ENCODE data around the gene TMED3. TPM values are rescaled to one million over a fixed set of nuclear protein-coding genes. Genes with fewer than 3 reads are reported as not detected.

TMED3 gene
- total and polyA plus RNA-seq, 9 of the 15 experiments (the other 6 are each of a cell fraction or from before 2014, with no cell fraction given) = 6.1 to 89.6 (median 51.4) TPM

GRCh38 chr15:79370716-79371115, 59.8 kb downstream of the TMED3 start:
- ChIA-PET POLR2A (interaction anchor here (0.7 to 1.2 kb wide), 3 partner anchors 9 to 1018 kb away, joined by 3 to 4 read pairs (median 3); no protein-coding TSS in a partner anchor), CTCF (ENCODE audit: low intra/inter-chr PET ratio) (no interaction called here)
- no peaks in the 10 kb centered on the region for H3K36me3 ChIP-seq (ENCODE audit: control insufficient read depth, insufficient read depth, low read length)
- H3K79me2 ChIP-seq (ENCODE audit: control insufficient read depth, insufficient read depth, low read length) = no peaks in the 10 kb centered on the region
- in situ Hi-C loops (cut with MboI) = no loop called here
- no peak overlapping the region for H3K4me3 ChIP-seq
- H3K27me3 ChIP-seq (ENCODE audit: control insufficient read depth in 2 of 2, insufficient read depth in 2 of 2, low read length in 2 of 2) = no peaks in the 10 kb centered on the region
- WGBS (ENCODE audit: insufficient coverage, low coverage, missing lambda C conversion rate) = 11% methylated on average over 1 of the region's 1 CpG
- peak in 1 of 4 experiments; percentile 12 for DNase-seq (ENCODE audit: extremely low read depth in 1 of 4, low spot score in 3 of 4)
- H3K27ac ChIP-seq (ENCODE audit: extremely low read depth, low read depth, low read length) = no peak overlapping the region
- intact Hi-C loops (cut with micrococcal nuclease) = no loop called here
- no peaks in the 10 kb centered on the region; a peak in 3 of 5 replicates for H3K4me1 ChIP-seq (replicated peaks in 1 of 2; ENCODE audit: control insufficient read depth in 2 of 2, insufficient read depth in 2 of 2, low read length in 2 of 2)
- no peak overlapping the region for H2AFZ ChIP-seq (ENCODE audit: low read depth, low read length)
- no peaks in the 10 kb centered on the region for H4K20me1 ChIP-seq (replicated peaks; ENCODE audit: control insufficient read depth, insufficient read depth, low read length)
- no peak overlapping the region for H3K4me2 ChIP-seq (ENCODE audit: insufficient read depth, low read length)
- FAIRE-seq = no peak
- H3K9ac ChIP-seq (ENCODE audit: insufficient read depth in 1 of 2, low read depth in 2 of 2, low read length in 2 of 2) = no peak overlapping the region
- H3K9me1 ChIP-seq (ENCODE audit: control insufficient read depth, insufficient read depth, low read length) = no peaks in the 10 kb centered on the region
- no peak for ATAC-seq
- no peaks in the 10 kb centered on the region for H3K9me3 ChIP-seq (replicated peaks; ENCODE audit: control insufficient read depth, insufficient read depth, low read depth, low read length)
- no TSS peak for BruUV-seq (replicated peaks)
- TF ChIP-seq CEBPB (tag; IDR thresholded peaks at IDR 0.05) (peak; percentile 30; the same call in 1 of the 2 replicates), NELFE (IDR thresholded peaks at IDR 0.05; ENCODE audit: insufficient read depth, insufficient read length) (no peak), CEBPG (CRISPR knock-in tag; IDR thresholded peaks at IDR 0.05) (peak; percentile 38; the same call in 1 of the 2 replicates), CEBPG (tag; conservative IDR thresholded peaks at IDR 0.05 in 1 of 2, IDR thresholded peaks at IDR 0.05 in 1 of 2) (peak; percentile 46 to 62; a peak in 3 of 4 replicates), ZNF75A (CRISPR knock-in tag; IDR thresholded peaks at IDR 0.05) (peak; percentile 99), HMBOX1 (IDR thresholded peaks at IDR 0.05) (peak; percentile 68), TEAD4 (IDR thresholded peaks at IDR 0.05; ENCODE audit: low read length) (peak; percentile 65; the same call in 1 of the 2 replicates), TEAD4 (CRISPR knock-in tag; IDR thresholded peaks at IDR 0.05; ENCODE audit: borderline replicate concordance) (no peak), TCF3 (CRISPR knock-in tag; IDR thresholded peaks at IDR 0.05) (peak; percentile 48), CGGBP1 (CRISPR knock-in tag; IDR thresholded peaks at IDR 0.05) (no peak), TAL1 (IDR thresholded peaks at IDR 0.05) (peak; percentile 31; the same call in 1 of the 2 replicates), FOXA3 (CRISPR knock-in tag; conservative IDR thresholded peaks at IDR 0.05 in 1 of 2, IDR thresholded peaks at IDR 0.05 in 1 of 2) (peak; percentile 37 to 76; a peak in 3 of 4 replicates), EP300 (IDR thresholded peaks at IDR 0.05; ENCODE audit: low read length) (no peak), MEIS2 (IDR thresholded peaks at IDR 0.05; ENCODE audit: partially characterized antibody) (peak; percentile 47), CBFA2T3 (IDR thresholded peaks at IDR 0.05) (peak; percentile 41)
